Activated CD4-positive, alpha-beta T cell treated with anti-CD3 and anti-CD28 coated beads for 36 hours (primary cell): Measurements from ENCODE around the gene S100A4. TPM values are rescaled to one million over a fixed set of nuclear protein-coding genes. Genes with fewer than 3 reads are reported as not detected.

Experiments
- total RNA-seq, 2 experiments: library from RNA; stranded (reverse); gene quantifications; one replicate each; pipeline ENCODE4 v1.2.3, GENCODE V29; 2021

S100A4 gene
- total RNA-seq, 2 experiments from 2014 or later: 84.8 to 166 TPM

Other genes with a start within 250 kb of the S100A4 start
- gene PGLYRP3, start 232.9 kb downstream of the S100A4 start, total RNA-seq: not detected
- under 1 TPM in 1 of 2 experiments, not detected in 1; 0.09 TPM for gene PGLYRP4, start 197.0 kb downstream of the S100A4 start, total RNA-seq
- not detected for gene S100A9, start 188.0 kb downstream of the S100A4 start, total RNA-seq
- gene S100A12, start 170.2 kb downstream of the S100A4 start, total RNA-seq: not detected
- not detected for gene S100A8, start 154.7 kb downstream of the S100A4 start, total RNA-seq
- gene S100A7A, start 129.3 kb downstream of the S100A4 start, total RNA-seq: not detected
- not detected for gene S100A7, start 85.2 kb downstream of the S100A4 start, total RNA-seq
- gene S100A6, start 9.8 kb downstream of the S100A4 start, total RNA-seq: 100 to 1,000 TPM; 219 to 349 TPM
- 1 to 10 TPM; 2.4 to 3.4 TPM for gene S100A5, start 4.9 kb downstream of the S100A4 start, total RNA-seq
- not detected for gene S100A3, start 3.5 kb upstream of the S100A4 start, total RNA-seq
- gene S100A2, start 20.0 kb upstream of the S100A4 start, total RNA-seq: 1 to 10 TPM; 3.3 to 7.0 TPM
- not detected for gene S100A16, start 67.3 kb upstream of the S100A4 start, total RNA-seq
- under 1 TPM; 0.14 to 0.34 TPM for gene S100A14, start 70.5 kb upstream of the S100A4 start, total RNA-seq
- 1 to 10 TPM; 5.4 TPM for gene S100A13, start 81.7 kb upstream of the S100A4 start, total RNA-seq
- gene S100A1, start 82.6 kb upstream of the S100A4 start, total RNA-seq: not detected
- gene CHTOP, start 88.3 kb upstream of the S100A4 start, total RNA-seq: 10 to 100 TPM; 85.1 to 91.4 TPM
- 10 to 100 TPM; 34.2 to 38.4 TPM for gene SNAPIN, start 112.9 kb upstream of the S100A4 start, total RNA-seq
- gene ILF2, start 125.2 kb upstream of the S100A4 start, total RNA-seq: 100 to 1,000 TPM; 325 to 435 TPM
- gene NPR1, start 132.9 kb upstream of the S100A4 start, total RNA-seq: under 1 TPM; 0.04 to 0.11 TPM
- 10 to 100 TPM; 52.0 to 58.0 TPM for gene INTS3, start 182.2 kb upstream of the S100A4 start, total RNA-seq
- gene SLC27A3, start 229.6 kb upstream of the S100A4 start, total RNA-seq: 1 to 10 TPM; 5.9 to 9.3 TPM